Neural progenitor cell (in vitro differentiated cells): ENCODE results near the gene KRT82. TPM values are rescaled to one million over a fixed set of nuclear protein-coding genes. Genes with fewer than 3 reads are reported as not detected.

ENCODE experiments used
- DNase-seq: peaks from one replicate; pipeline ENCODE4 v3.0.0-alpha.2; 2016; ENCODE audit warnings: low spot score
- H2AFZ ChIP-seq: fragments of 200-600 bp; sonication (generic); replicated peaks from 2 replicates; pipeline ENCODE4 v1.6.1; 2016; ENCODE audit warnings: antibody characterized with exemption
- H3F3A ChIP-seq: fragments of 200-600 bp; sonication (generic); 2 replicates; pipeline ENCODE4 v1.6.1; 2016; ENCODE audit warnings: antibody characterized with exemption, low read depth
- H3K27ac ChIP-seq: fragments of 200-600 bp; sonication (generic); 2 replicates; pipeline ENCODE4 v1.5.1; 2016; ENCODE audit warnings: mild to moderate bottlenecking
- H3K27me3 ChIP-seq: fragments of 200-600 bp; sonication (generic); 2 replicates; pipeline ENCODE4 v1.6.1; 2016; ENCODE audit warnings: mild to moderate bottlenecking, moderate library complexity
- H3K36me3 ChIP-seq: fragments of 200-600 bp; sonication (generic); 2 replicates; pipeline ENCODE4 v1.5.1; 2016
- H3K4me1 ChIP-seq: fragments of 200-600 bp; sonication (generic); 2 replicates; pipeline ENCODE4 v1.6.1; 2016; ENCODE audit warnings: mixed run types
- H3K4me2 ChIP-seq: fragments of 200-600 bp; sonication (generic); 2 replicates; pipeline ENCODE4 v1.6.1; 2016
- H3K4me3 ChIP-seq: fragments of 200-600 bp; sonication (generic); 2 replicates; pipeline ENCODE4 v1.5.1; 2016
- H3K79me2 ChIP-seq: fragments of 200-600 bp; sonication (generic); 2 replicates; pipeline ENCODE4 v1.6.1; 2016; ENCODE audit warnings: low read depth
- H3K9ac ChIP-seq: fragments of 200-600 bp; sonication (generic); 2 replicates; pipeline ENCODE4 v1.6.1; 2016
- H3K9me3 ChIP-seq: fragments of 200-600 bp; sonication (generic); 2 replicates; pipeline ENCODE4 v1.5.1; 2016; ENCODE audit warnings: low read depth
- H4K20me1 ChIP-seq: fragments of 200-600 bp; sonication (generic); 2 replicates; pipeline ENCODE4 v1.6.1; 2016; ENCODE audit warnings: low read depth
- H3K27ac Mint-ChIP-seq: 3 replicates; pipeline ENCODE4 v1.8.0; 2021; ENCODE audit warnings: mixed read lengths
- H3K27me3 Mint-ChIP-seq: 2 replicates; pipeline ENCODE4 v1.8.0; 2022; ENCODE audit warnings: low read depth, mild to moderate bottlenecking, inconsistent platforms, moderate library complexity, mixed read lengths; ENCODE audit not compliant: insufficient read depth
- H3K36me3 Mint-ChIP-seq: 3 replicates; pipeline ENCODE4 v1.8.0; 2021; ENCODE audit warnings: mixed read lengths
- H3K4me1 Mint-ChIP-seq: 3 replicates; pipeline ENCODE4 v1.8.0; 2021; ENCODE audit warnings: mixed read lengths
- H3K4me3 Mint-ChIP-seq: 3 replicates; pipeline ENCODE4 v1.8.0; 2021; ENCODE audit warnings: mild to moderate bottlenecking, moderate library complexity, mixed read lengths
- H3K9me3 Mint-ChIP-seq: 3 replicates; pipeline ENCODE4 v1.8.0; 2020; ENCODE audit warnings: mixed read lengths
- EZH2 ChIP-seq: fragments of 200-600 bp; sonication (generic); IDR thresholded peaks from 2 replicates; pipeline ENCODE4 v1.6.1; 2017; ENCODE audit warnings: antibody characterized with exemption, mild to moderate bottlenecking, moderate library complexity
- EZH2phosphoT487 ChIP-seq: fragments of 200-600 bp; sonication (generic); IDR thresholded peaks from 2 replicates; pipeline ENCODE4 v1.6.1; 2017; ENCODE audit warnings: antibody characterized with exemption
- total RNA-seq: library from RNA; depleted of rRNA; stranded (reverse); fragments of >200 nt; gene quantifications from 2 replicates; pipeline ENCODE4 v1.2.3, GENCODE V29; 2015; ENCODE audit warnings: low replicate concordance
- TF ChIP-seq, protein P1 (sequence below): fragments of 200-600 bp; sonication (generic); IDR thresholded peaks from 2 replicates; pipeline ENCODE4 v1.5.1; 2017; ENCODE audit warnings: antibody characterized with exemption, mild to moderate bottlenecking

Gene KRT82
- total RNA-seq, 1 donor from 2014 or later = not detected

DNA sequence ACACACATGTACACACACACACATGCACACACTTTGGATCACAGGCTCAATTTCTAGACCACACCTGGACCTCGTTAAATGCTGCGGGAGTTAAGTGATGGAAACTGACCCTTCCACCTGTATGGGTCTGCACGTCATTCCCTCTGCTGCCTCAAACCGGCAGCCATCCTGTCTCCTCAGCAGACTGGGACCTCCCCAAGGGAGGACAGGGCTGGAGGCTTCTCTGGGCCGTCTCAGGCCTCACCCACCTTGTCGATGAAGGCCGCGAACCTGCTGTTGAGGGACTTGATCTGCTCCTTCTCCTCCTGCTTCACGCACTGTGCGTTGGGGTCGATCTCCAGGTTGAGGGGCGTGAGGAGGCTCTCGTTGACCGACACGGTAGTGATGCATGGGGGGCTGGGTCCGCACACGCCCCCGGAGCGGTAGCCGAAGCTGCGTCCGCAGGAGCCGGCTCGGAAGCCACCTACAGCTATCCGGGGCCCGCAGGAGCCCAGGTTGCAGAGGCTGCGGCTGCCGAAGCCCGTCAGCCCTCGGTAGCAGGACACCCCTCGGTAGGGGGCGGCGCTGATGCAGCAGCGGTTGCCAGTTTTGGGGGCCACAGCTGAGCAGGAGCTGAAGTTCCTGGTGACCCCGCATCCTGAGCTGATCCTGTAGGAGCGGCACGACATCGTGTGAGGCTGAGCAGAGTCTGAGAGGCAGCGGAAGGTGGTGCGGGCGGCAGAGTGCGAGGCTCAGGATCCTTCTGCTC is 39.2 kb downstream of the KRT82 start, which contains the start of gene KRT85:
Gene KRT85, minus strand, starts transcription at position 744 of the 748 bp plus-strand sequence. Its CDS starts 76 bp downstream, at position 668.
- DNase-seq = no peak
- H3K27ac ChIP-seq = no peak within 1 kb of the TSS

DNA sequence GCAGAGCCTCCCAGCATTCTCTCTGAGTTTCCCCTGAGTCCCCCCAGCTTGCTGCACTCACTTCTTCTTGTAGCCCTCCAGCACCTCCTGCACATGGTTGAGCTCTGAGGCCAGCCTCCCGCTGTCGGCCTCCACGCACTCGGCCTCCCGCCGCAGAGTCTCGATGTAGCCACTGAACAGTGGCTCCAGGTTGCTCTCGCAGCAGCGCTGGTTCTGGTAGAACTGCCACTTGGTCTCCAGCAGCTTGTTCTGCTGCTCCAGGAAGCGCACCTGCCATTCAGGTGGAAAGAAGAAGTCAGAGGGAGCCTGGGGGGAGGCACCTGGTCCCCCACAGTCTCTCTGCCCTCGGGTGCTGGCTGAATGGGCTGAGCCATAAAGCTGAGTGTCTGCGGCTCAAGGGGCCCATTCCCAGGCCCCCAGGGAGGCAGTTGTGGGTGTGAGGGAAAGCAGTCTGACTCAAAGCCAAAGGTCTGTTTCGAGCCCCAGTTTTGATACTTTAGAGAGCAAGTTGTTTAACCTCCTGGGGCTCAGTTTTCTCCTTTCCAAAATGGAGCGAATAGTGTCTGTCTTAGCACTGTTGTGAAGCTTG is 41.1 kb downstream of the KRT82 start:
- Mint-ChIP-seq H3K4me3 (no peak overlapping the region), H3K9me3 (no peaks in the 10 kb centered on the region), H3K27me3 (peaks cover 15% of the 10 kb centered on the region), H3K27ac (no peak overlapping the region), H3K36me3 (no peaks in the 10 kb centered on the region), H3K4me1 (peaks cover 3% of the 10 kb centered on the region)
- Histone ChIP-seq H3K36me3 (no peaks in the 10 kb centered on the region), H3K4me2 (no peak overlapping the region), H3K27me3 (no peaks in the 10 kb centered on the region), H3K27ac (no peak overlapping the region), H3K4me3 (no peak overlapping the region), H3K9ac (no peak overlapping the region), H3K4me1 (no peaks in the 10 kb centered on the region), H3F3A (no peaks in the 10 kb centered on the region), H3K9me3 (no peaks in the 10 kb centered on the region), H3K79me2 (no peaks in the 10 kb centered on the region), H4K20me1 (no peaks in the 10 kb centered on the region), H2AFZ (no peak overlapping the region)
- TF ChIP-seq, protein P1, sequence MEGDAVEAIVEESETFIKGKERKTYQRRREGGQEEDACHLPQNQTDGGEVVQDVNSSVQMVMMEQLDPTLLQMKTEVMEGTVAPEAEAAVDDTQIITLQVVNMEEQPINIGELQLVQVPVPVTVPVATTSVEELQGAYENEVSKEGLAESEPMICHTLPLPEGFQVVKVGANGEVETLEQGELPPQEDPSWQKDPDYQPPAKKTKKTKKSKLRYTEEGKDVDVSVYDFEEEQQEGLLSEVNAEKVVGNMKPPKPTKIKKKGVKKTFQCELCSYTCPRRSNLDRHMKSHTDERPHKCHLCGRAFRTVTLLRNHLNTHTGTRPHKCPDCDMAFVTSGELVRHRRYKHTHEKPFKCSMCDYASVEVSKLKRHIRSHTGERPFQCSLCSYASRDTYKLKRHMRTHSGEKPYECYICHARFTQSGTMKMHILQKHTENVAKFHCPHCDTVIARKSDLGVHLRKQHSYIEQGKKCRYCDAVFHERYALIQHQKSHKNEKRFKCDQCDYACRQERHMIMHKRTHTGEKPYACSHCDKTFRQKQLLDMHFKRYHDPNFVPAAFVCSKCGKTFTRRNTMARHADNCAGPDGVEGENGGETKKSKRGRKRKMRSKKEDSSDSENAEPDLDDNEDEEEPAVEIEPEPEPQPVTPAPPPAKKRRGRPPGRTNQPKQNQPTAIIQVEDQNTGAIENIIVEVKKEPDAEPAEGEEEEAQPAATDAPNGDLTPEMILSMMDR = no peak
- TF ChIP-seq EZH2 (no peak), EZH2phosphoT487 (no peak)
- DNase-seq = no peak

More for the DNA sequence above, 39.2 kb downstream of the KRT82 start, which contains the start of gene KRT85:
- peaks cover 14% of the 10 kb centered on the region for H3K4me1 Mint-ChIP-seq
- H3K4me3 ChIP-seq = no peak within 1 kb of the TSS
- no peaks in the 10 kb centered on the region for H3K9me3 ChIP-seq
- no peaks in the 10 kb centered on the region for H3F3A ChIP-seq
- no peak within 1 kb of the TSS for H3K4me3 Mint-ChIP-seq
- H2AFZ ChIP-seq = no peak within 1 kb of the TSS
- no peaks in the 10 kb centered on the region for H3K36me3 ChIP-seq
- TF ChIP-seq, protein P1 = no peak
- TF ChIP-seq EZH2phosphoT487 (no peak), EZH2 (no peak)
- H3K79me2 ChIP-seq = no peaks in the 10 kb centered on the region
- no peaks in the 10 kb centered on the region for H3K36me3 Mint-ChIP-seq
- peak within 1 kb of the TSS; percentile 39 for H3K27ac Mint-ChIP-seq
- H3K9me3 Mint-ChIP-seq = no peaks in the 10 kb centered on the region
- H3K27me3 ChIP-seq = no peaks in the 10 kb centered on the region
- no peak within 1 kb of the TSS for H3K9ac ChIP-seq
- H3K27me3 Mint-ChIP-seq = peaks cover 17% of the 10 kb centered on the region
- no peaks in the 10 kb centered on the region for H3K4me1 ChIP-seq
- H3K4me2 ChIP-seq = no peak within 1 kb of the TSS
- H4K20me1 ChIP-seq = no peaks in the 10 kb centered on the region

DNA sequence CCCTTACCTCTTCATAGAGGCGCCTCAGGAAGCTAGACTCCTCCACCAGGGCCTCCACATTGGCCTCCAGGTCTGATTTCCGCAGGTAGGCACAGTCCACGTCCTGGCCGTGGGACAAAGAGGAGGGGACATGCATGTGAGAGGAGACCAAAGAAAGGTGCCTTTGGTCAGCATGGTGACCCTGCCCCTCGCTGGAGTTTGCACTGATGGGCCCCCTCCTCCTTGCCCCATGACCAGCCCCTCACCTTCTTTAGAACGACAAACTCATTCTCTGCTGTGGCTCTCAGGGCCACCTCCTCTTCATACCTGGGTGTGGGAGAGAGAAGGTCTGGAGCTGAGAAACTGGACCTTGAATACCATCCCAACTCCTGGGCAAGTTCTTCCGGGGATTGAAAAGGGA is 42.1 kb downstream of the KRT82 start:
- Histone ChIP-seq H3K4me3 (no peak overlapping the region), H3K27ac (no peak overlapping the region), H3K4me1 (no peaks in the 10 kb centered on the region), H2AFZ (no peak overlapping the region), H3K27me3 (no peaks in the 10 kb centered on the region), H3K9me3 (no peaks in the 10 kb centered on the region), H3K36me3 (no peaks in the 10 kb centered on the region), H4K20me1 (no peaks in the 10 kb centered on the region), H3K4me2 (no peak overlapping the region), H3F3A (no peaks in the 10 kb centered on the region), H3K9ac (no peak overlapping the region), H3K79me2 (no peaks in the 10 kb centered on the region)
- Mint-ChIP-seq H3K27me3 (peaks cover 15% of the 10 kb centered on the region), H3K27ac (no peak overlapping the region), H3K36me3 (no peaks in the 10 kb centered on the region), H3K9me3 (no peaks in the 10 kb centered on the region), H3K4me1 (peaks cover 3% of the 10 kb centered on the region), H3K4me3 (no peak overlapping the region)
- no peak for DNase-seq
- no peak for TF ChIP-seq EZH2phosphoT487
- TF ChIP-seq, protein P1 = no peak
- no peak for TF ChIP-seq EZH2
